ENCODE results near the gene CNPY1. TPM values are rescaled to one million over a fixed set of nuclear protein-coding genes. Genes with fewer than 3 reads are reported as not detected.

Gene CNPY1
- total and polyA plus RNA-seq, 12 donors, result not detected

- TF ChIP-seq POLR2A (IDR thresholded peaks at IDR 0.05) (no peak), CTCF (IDR thresholded peaks at IDR 0.05) (no peak)
- intact Hi-C loops (cut with DNase I), result no loop called here
- Histone ChIP-seq H3K9me3 (replicated peaks in 1 of 3) (no peaks in the 10 kb centered on the region), H3K27ac (no peak overlapping the region), H3K27me3 (no peaks in the 10 kb centered on the region), H3K4me1 (replicated peaks in 1 of 2) (no peaks in the 10 kb centered on the region), H3K36me3 (replicated peaks in 1 of 2) (no peaks in the 10 kb centered on the region), H3K4me3 (no peak overlapping the region)
- DNase-seq, result no peak
- 85 to 91% (median 88%) methylated on average over 9 to 13 of the region's 13 CpGs for WGBS, 4 donors
These were observed 31.7 kb upstream of the CNPY1 start for GRCh38 chr7:155578016-155578415.

GRCh38 chr7:155577509-155577905, 31.1 kb upstream of the CNPY1 start:
- H3K27ac ChIP-seq, result no peak overlapping the region
- H3K36me3 ChIP-seq (replicated peaks in 1 of 2), result no peaks in the 10 kb centered on the region
- no peaks in the 10 kb centered on the region for H3K27me3 ChIP-seq
- no peaks in the 10 kb centered on the region for H3K9me3 ChIP-seq (replicated peaks in 1 of 3)
- whole genome bisulfite sequencing, 4 donors, result 83 to 87% (median 85%) methylated on average over 4 to 16 of the region's 16 CpGs; no CpG with 5 or more reads in 1 of the 4 donors
- DNase-seq, result no peak
- intact Hi-C loops (cut with DNase I), result no loop called here
- no peak overlapping the region for H3K4me3 ChIP-seq
- no peaks in the 10 kb centered on the region for H3K4me1 ChIP-seq (replicated peaks in 1 of 2)
- TF ChIP-seq POLR2A (IDR thresholded peaks at IDR 0.05) (no peak), CTCF (IDR thresholded peaks at IDR 0.05) (no peak)

DNA sequence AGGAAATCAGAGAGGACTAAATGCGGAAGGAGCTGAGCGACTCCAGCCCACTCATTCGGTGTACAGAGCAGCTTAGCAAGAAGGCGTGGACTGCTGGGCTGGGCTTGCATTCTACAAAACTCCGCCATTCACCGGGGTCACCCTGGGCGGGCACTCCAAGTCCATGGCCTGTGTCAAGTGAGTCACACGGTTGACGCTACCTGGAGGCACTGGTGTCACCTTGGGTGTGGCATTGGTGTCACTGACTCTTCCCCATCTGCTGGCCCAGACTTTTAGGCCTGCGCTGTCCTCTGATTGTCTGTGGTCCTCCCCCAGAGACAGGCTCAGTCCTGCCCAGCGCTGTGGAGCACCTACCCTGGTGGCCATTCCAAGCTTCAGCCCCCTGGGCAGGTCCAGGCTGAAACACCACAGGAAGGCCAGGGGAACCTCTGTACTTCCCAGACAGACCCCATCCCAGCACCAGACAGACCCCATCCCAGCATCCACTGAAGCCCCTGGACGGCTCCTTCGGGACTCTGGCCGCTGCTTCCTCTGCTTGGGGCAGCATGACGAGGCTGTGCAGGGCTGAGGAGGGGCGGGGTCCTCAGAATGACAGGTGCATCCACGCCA, 30.6 kb upstream of the CNPY1 start:
- no peak for DNase-seq
- Histone ChIP-seq H3K36me3 (replicated peaks in 1 of 2) (no peaks in the 10 kb centered on the region), H3K4me1 (replicated peaks in 1 of 2) (no peaks in the 10 kb centered on the region), H3K9me3 (replicated peaks in 1 of 3) (no peaks in the 10 kb centered on the region), H3K27ac (no peak overlapping the region), H3K27me3 (no peaks in the 10 kb centered on the region), H3K4me3 (no peak overlapping the region)
- intact Hi-C loops (cut with DNase I), result no loop called here
- TF ChIP-seq CTCF (IDR thresholded peaks at IDR 0.05) (no peak), POLR2A (IDR thresholded peaks at IDR 0.05) (no peak)
- WGBS, 4 donors, result 79 to 91% (median 85%) methylated on average over 13 to 17 of the region's 17 CpGs

- H3K4me1 ChIP-seq (replicated peaks in 1 of 2), result no peaks in the 10 kb centered on the region
- intact Hi-C loops (cut with DNase I), result no loop called here
- no peaks in the 10 kb centered on the region for H3K27me3 ChIP-seq
- H3K9me3 ChIP-seq (replicated peaks in 1 of 3), result no peaks in the 10 kb centered on the region
- 83 to 87% (median 85%) methylated on average over 20 of the region's 20 CpGs for WGBS, 4 donors
- no peaks in the 10 kb centered on the region for H3K36me3 ChIP-seq (replicated peaks in 1 of 2)
- DNase-seq, result no peak
- H3K27ac ChIP-seq, result no peak overlapping the region
- TF ChIP-seq POLR2A (IDR thresholded peaks at IDR 0.05) (no peak), CTCF (IDR thresholded peaks at IDR 0.05) (no peak)
- H3K4me3 ChIP-seq, result no peak overlapping the region
These were observed 30.1 kb upstream of the CNPY1 start for GRCh38 chr7:155576416-155576815.

Data from adrenal gland (tissue), 12 donors.